GM18511 (cell line): Measurements from ENCODE around the gene CHMP1B.

ENCODE experiments used
- ATAC-seq: cut with Tn5 transposase; IDR thresholded peaks from one replicate; pipeline ENCODE4 v1.9.1; 2021; ENCODE audit warnings: mild to moderate bottlenecking, moderate library complexity; ENCODE audit not compliant: unreplicated experiment

Gene CHMP1B

GRCh38 chr18:11901826-11902438 lies 50.7 kb downstream of the CHMP1B start:
- no peak for ATAC-seq

- no peak for ATAC-seq
These were observed 51.5 kb downstream of the CHMP1B start for GRCh38 chr18:11902522-11903292.
